Natural killer cell (primary cell): Measurements from ENCODE around the gene FRY. TPM values are rescaled to one million over a fixed set of nuclear protein-coding genes. Genes with fewer than 3 reads are reported as not detected.
A peak's percentile ranks its signal among the peaks of the same experiment; 100 is the strongest.

Experiments
- ATAC-seq, 3 donors: fragments of 150-1000 bp in 2 of 3; fragments of 200-7000 bp in 1 of 3; cut with Tn5 transposase; 1 replicate in 1 of 3; 2 replicates in 2 of 3; pipeline ENCODE4 v1.10.0; 2021; ENCODE audit warnings: mild to moderate bottlenecking in 2 of 3, moderate library complexity in 2 of 3
- DNase-seq, 2 donors: peaks; one replicate each; pipeline versions ENCODE4 v3.0.0 to v3.0.0-alpha.2; 2013 to 2021; ENCODE audit warnings: mixed read lengths in 1 of 2
- H3K27ac ChIP-seq: one replicate; pipeline ENCODE4 v1.5.1; 2013; ENCODE audit warnings: mild to moderate bottlenecking, low read length
- H3K27me3 ChIP-seq: one replicate; pipeline ENCODE4 v1.6.1; 2013; ENCODE audit warnings: low read length; ENCODE audit not compliant: control insufficient read depth, insufficient read depth
- H3K36me3 ChIP-seq: one replicate; pipeline ENCODE4 v1.6.1; 2013; ENCODE audit warnings: low read length; ENCODE audit not compliant: control insufficient read depth, insufficient read depth
- H3K4me1 ChIP-seq: one replicate; pipeline ENCODE4 v1.6.1; 2013; ENCODE audit warnings: low read length; ENCODE audit not compliant: control insufficient read depth, insufficient read depth
- H3K4me3 ChIP-seq: one replicate; pipeline ENCODE4 v1.5.1; 2013; ENCODE audit warnings: low read length
- H3K9me3 ChIP-seq: one replicate; pipeline ENCODE4 v1.6.1; 2013; ENCODE audit warnings: low read length; ENCODE audit not compliant: control insufficient read depth, insufficient read depth
- H3K27ac Mint-ChIP-seq, 2 donors: one replicate each; pipeline ENCODE4 v1.8.0; 2022; ENCODE audit warnings: mild to moderate bottlenecking in 2 of 2, mixed read lengths in 2 of 2, moderate library complexity in 1 of 2
- H3K27me3 Mint-ChIP-seq, 2 donors: one replicate each; pipeline ENCODE4 v1.8.0; 2022; ENCODE audit warnings: low read depth in 2 of 2, mixed read lengths in 2 of 2
- H3K36me3 Mint-ChIP-seq: one replicate; pipeline ENCODE4 v1.8.0; 2022; ENCODE audit warnings: mixed read lengths
- H3K4me1 Mint-ChIP-seq, 2 donors: one replicate each; pipeline ENCODE4 v1.8.0; 2022; ENCODE audit warnings: mixed read lengths in 2 of 2
- H3K4me3 Mint-ChIP-seq: one replicate; pipeline ENCODE4 v1.8.0; 2022; ENCODE audit warnings: mild to moderate bottlenecking, moderate library complexity, mixed read lengths
- H3K9me3 Mint-ChIP-seq, 2 donors: one replicate each; pipeline ENCODE4 v1.8.0; 2022; ENCODE audit warnings: mixed read lengths in 2 of 2
- CTCF ChIP-seq: fragments of 200-600 bp; IDR thresholded peaks from one replicate; pipeline ENCODE4 v1.8.0; 2022; ENCODE audit warnings: antibody characterized with exemption
- WGBS: methylation state at CpG from one replicate; pipeline ENCODE4 v1.1.7; 2013; ENCODE audit warnings: missing lambda C conversion rate; ENCODE audit not compliant: insufficient coverage; 5-methylcytosine and 5-hydroxymethylcytosine counted together
- intact Hi-C: fragments of 100-400 bp; cut with micrococcal nuclease; formaldehyde crosslinking; loops from one replicate; pipeline ENCODE4 v1.14.2; 2022
- total RNA-seq, 4 donors: library from RNA; stranded (reverse); fragments of 120-200 nt in 1 of 4; gene quantifications; one replicate each; pipeline versions ENCODE4 v1.2.3 to v1.2.4, GENCODE V29; 2013 to 2022

The FRY gene
- total RNA-seq, 3 donors from 2014 or later (not counting 1 experiment from before 2014, with no cell fraction given), result 25.1 to 52.1 (median 27.4) TPM

- no peak for TF ChIP-seq CTCF
- H3K4me3 Mint-ChIP-seq, result peak overlapping the region; percentile 98
- peaks cover 14 to 17% of the 10 kb centered on the region in 2 donors for H3K4me1 Mint-ChIP-seq
- intact Hi-C loops, result loop anchor here (10.0 kb wide), 1 partner anchor 282 kb away; the partner anchor contains the start of gene FRY
- ATAC-seq (no peak), DNase-seq (no peak)
- 63% methylated on average over 1 of the region's 6 CpGs for WGBS
- Histone ChIP-seq H3K4me3 (no peak overlapping the region), H3K36me3 (no peaks in the 10 kb centered on the region), H3K9me3 (no peaks in the 10 kb centered on the region), H3K27ac (no peak overlapping the region), H3K4me1 (peaks cover 18% of the 10 kb centered on the region), H3K27me3 (no peaks in the 10 kb centered on the region)
- no peaks in the 10 kb centered on the region for H3K9me3 Mint-ChIP-seq
- H3K27ac Mint-ChIP-seq, result peak overlapping the region in 1 of 2 donors; percentile 100
- H3K36me3 Mint-ChIP-seq, result no peaks in the 10 kb centered on the region
- H3K27me3 Mint-ChIP-seq, result no peaks in the 10 kb centered on the region
Measured at GRCh38 chr13:32316501-32316900, 284.9 kb downstream of the FRY start.

GRCh38 chr13:32317716-32318465 is 286.3 kb downstream of the FRY start:
- no CpG with 5 or more reads among the region's 2 CpGs for WGBS

GRCh38 chr13:32320528-32320927 is 289.0 kb downstream of the FRY start:
- Histone ChIP-seq H3K4me3 (no peak overlapping the region), H3K4me1 (peaks cover 7% of the 10 kb centered on the region), H3K27ac (no peak overlapping the region), H3K27me3 (no peaks in the 10 kb centered on the region), H3K36me3 (no peaks in the 10 kb centered on the region), H3K9me3 (no peaks in the 10 kb centered on the region)
- DNase-seq, result no peak
- Mint-ChIP-seq H3K4me1 (peaks cover 1 to 5% of the 10 kb centered on the region in 2 donors), H3K9me3 (no peaks in the 10 kb centered on the region), H3K27me3 (no peaks in the 10 kb centered on the region), H3K4me3 (no peak overlapping the region), H3K36me3 (no peaks in the 10 kb centered on the region), H3K27ac (no peak overlapping the region)
- ATAC-seq, result no peak
- intact Hi-C loops, result no loop called here
- no peak for TF ChIP-seq CTCF
- WGBS, result 90% methylated on average over 4 of the region's 4 CpGs

More at GRCh38 chr13:32317716-32318465, 286.3 kb downstream of the FRY start:
- DNase-seq (no peak), ATAC-seq (no peak)
- Mint-ChIP-seq H3K27me3 (no peaks in the 10 kb centered on the region), H3K4me1 (peaks cover 14 to 17% of the 10 kb centered on the region in 2 donors), H3K9me3 (no peaks in the 10 kb centered on the region), H3K36me3 (no peaks in the 10 kb centered on the region), H3K27ac (no peak overlapping the region), H3K4me3 (no peak overlapping the region)
- Histone ChIP-seq H3K4me1 (peaks cover 18% of the 10 kb centered on the region), H3K27ac (no peak overlapping the region), H3K27me3 (no peaks in the 10 kb centered on the region), H3K9me3 (no peaks in the 10 kb centered on the region), H3K36me3 (no peaks in the 10 kb centered on the region), H3K4me3 (no peak overlapping the region)
- TF ChIP-seq CTCF, result no peak
- intact Hi-C loops, result loop anchor here (10.0 kb wide), 1 partner anchor 283 kb away; the partner anchor contains the start of gene FRY
